NOMO-1 treated with DMSO at 0.1 percent for 48 hours (cell line): Measurements from ENCODE around the gene PROSER2.
A peak's percentile ranks its signal among the peaks of the same experiment; 100 is the strongest.
"Not testable (repeated sequence)": the region's sequence is repeated elsewhere in the genome, so short reads cannot be mapped to it uniquely, and the experiment has no call there.

ENCODE experiments used
- DNase-seq: peaks from one replicate; lab custom pipeline; 2025; ENCODE audit not compliant: unreplicated experiment; lab: John Stamatoyannopoulos, UW

The PROSER2 gene

DNA sequence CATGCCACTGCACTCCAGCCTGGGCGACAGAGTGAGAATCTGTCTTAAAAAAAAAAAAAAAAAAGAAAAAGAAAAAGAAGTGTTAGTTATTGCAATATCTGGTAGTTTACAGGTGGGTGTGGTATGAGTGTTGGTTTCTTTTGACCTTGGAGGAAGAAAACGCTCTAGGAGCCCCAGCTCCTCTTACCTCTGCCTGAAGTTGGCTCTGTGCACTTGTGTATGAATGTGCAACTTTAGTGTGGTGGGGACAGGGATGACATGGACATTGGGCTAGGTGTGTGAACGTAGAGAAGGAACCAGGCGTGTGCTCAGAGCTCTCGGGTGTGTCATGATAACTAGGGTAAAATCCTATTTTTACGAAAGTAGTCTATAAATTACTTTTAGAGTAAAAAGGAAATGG, 11.9 kb downstream of the PROSER2 start:
- no peak for DNase-seq

DNA sequence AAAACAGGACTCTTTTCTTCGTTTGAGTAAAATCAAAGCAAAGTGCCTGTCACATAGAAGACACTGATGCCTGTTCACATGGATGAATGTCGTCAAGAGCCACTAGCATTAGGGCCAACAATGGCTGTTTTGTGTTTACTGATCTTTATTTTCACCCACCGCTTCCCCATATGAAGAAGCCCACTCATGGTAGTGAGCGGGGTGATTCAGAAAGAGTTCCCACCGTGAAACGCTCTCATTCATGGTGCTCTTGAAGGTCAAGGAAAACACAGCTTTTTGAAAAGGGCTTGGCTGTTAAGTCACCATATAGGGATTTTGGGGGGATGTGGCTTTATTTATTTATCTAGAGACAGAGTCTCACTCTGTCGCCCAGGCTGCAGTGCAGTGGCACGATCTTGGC, 12.5 kb downstream of the PROSER2 start:
- DNase-seq: no peak

DNA sequence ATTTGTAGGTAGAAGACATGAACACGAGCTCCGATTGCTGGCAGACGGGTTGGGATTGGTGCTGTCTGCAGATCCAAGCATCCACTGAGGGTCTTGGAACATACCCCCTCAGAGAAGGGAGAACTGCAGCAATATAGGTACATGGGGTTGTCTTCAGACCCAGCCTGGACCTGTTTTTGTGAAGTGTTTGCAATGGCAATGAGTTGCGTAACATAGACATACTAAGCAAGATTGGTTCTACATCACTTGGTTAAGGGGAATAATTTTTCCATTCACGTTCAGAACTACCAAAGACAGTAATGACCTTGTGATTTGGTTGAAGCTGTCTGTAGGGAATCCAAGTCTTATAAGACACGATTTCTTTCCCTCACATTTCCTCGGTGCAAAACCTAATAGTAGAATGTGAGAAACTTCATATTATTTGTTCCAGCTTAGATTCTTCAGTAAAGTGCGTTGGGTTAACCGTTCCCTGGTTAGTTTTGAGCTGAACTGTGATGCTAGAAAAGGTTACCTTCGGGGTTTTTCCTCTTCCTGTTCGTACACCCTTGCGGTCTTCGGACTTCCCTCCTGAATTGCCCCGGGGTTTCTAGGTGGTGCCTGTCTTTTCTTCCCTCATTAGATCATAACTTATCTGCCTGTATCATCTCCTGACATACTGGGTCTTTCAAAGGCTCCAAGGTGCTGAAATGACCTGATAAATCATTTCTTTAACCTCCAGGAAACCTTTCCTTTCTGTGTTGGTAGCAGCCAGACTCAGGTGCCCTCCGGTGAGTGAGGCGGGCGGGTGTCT, 14.4 kb downstream of the PROSER2 start:
- no peak for DNase-seq

DNA sequence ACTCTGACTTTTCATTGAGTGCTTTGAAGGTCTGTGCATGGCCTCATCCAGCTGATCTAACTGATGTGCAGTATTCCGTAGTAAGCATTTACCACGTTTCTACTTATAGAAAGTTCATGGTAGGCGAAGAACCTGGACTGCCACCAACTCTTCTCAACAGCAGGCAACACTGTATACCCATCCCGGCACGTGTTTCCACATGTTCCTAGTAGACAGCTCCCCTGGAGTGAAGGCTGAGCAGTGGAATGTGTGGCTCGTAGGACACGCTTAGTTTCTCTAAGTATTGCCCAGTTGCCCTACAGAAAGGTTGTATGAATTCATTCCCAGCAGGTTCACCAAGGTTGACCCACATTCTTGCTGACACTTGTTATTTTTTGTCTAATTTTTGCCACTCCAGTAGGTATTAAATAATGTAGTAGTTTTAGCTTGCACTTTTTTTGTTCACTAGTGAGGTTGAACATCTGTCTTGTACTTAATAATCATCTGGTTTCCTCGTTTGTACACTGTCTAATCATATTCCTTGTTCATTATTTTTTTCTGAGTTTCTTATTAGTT, 15.2 kb downstream of the PROSER2 start:
- no peak for DNase-seq

DNA sequence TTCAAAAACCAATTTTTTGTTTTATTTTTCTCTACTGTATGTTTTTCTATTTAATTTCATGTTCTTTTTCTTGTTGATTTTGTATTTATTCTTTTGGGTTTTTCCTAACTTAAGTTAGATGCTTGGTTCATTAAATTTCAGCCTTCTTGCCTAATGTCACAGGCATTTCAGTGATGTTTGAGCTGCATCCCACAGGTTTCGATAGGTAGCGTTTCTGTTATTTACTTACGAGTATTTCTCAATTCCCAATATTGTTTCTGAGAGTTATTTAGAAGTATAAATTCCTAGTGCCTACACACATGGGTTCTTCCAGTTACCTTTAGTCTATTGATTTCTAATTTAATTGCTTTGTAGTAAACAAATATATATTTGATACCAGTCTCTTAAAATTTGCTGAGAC, 18.2 kb downstream of the PROSER2 start:
- no peak for DNase-seq

DNA sequence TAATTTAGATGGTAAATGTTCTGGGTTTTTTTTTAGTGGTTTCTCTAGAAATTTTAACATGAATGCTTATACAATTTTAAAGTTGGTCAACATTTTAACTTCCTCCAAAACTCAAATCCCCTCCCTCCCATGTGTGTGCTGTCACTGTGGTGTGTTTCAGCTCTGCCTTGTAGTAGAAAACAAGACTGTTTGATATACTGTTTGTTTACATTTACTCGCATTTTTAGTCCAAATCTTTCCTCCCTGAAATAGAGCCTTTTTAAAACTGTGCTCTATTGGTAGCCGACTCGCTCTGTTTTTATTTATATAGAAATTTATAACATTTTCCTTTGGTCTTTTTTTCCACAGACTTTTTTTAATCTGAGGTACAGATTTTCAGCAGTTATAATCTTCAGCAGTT, 19.3 kb downstream of the PROSER2 start:
- DNase-seq: no peak

DNA sequence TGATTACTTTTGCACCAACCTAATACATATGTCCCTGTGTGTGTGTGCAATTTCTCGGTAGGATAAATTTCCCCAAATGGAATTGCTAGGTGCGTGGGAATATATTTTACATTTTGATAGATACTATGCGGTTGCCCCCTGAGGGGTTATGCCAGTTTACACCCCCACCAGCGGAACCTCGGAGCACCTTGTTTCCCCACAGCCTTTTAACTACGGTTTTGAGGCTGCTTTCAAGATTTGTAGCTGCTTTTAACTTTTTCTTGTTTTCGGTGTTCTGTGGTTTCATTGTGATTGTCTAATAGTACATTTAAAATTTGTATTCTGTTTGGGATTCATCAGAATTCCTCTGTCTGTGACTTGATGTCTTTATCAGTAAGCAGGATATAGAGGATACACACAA, 22.0 kb downstream of the PROSER2 start:
- no peak for DNase-seq

DNA sequence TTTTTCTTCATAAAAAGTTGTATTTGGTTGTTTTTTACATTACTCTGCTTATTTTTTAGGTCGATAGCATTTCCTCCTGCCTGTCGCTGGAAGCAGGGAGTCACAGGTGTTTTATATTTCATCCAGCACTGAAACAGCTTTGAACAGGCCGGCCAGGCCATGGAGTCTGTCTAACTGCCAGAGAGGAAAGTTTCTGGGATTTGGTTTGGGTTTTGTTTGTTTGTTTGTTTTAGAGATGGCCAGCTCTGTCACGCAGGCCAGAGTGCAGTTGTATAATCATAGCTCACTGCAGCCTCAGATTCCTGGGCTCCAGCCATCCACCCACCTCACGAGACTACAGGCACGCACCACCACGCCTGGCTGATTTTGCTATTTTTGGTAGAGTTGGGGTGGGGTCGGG, 23.4 kb downstream of the PROSER2 start:
- no peak for DNase-seq

DNA sequence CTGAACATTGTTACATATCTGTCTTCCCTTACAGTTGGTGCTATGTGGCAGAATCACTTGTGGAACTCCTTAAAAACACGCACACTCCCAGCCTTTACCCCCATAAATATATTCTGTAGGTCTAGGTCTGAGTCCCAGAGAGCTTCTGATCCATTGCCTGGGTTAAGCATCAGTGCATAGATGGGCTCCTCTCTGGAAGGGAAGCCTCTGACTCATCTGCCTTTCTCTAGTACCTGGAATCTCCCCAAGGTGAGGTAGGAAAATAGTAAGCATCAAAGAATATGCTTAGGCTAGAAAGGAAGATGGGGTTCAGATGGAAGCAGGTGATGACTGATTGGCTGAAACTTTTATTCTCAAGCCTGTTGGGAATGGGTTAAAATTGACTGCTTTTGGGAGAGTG, 26.1 kb downstream of the PROSER2 start:
- DNase-seq: no peak

DNA sequence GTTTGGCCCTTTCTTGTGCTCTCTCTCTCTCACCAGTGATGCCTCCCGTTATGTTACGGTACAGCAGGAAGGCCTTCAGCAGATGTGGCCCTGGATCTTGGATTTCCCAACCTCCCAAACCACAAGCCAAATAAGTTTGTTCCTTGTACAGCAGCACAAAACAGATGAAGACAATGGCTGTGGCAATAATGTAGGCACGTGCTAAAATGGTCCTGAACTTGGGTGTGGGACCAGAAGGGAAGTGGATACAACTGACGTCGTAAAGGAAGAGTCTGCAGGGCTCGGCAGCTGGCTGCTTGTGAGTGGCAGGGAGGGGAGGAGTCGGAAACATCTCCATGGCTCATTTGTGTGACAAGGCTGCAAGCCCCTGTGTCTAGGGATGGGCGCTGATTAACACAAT, 26.8 kb downstream of the PROSER2 start:
- peak; percentile 69 for DNase-seq

DNA sequence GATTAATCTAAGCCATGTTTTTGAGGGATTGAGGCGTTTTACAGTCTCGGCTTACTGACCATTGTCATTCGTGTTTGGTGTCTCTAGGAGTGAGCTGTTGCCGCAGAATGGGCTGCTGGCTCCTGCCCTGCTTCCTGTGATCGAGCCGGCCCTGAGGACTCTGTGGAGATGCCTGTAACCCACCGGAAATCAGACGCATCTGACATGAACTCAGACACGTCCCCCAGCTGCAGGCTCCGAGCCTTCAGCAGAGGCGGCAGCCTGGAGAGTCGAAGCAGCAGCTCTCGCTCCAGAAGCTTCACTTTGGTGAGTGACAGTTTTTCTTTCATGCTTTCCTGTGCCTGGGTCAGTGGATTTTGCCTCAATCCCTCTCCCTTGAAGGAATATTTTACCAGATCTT, 28.8 kb downstream of the PROSER2 start:
- no peak for DNase-seq

DNA sequence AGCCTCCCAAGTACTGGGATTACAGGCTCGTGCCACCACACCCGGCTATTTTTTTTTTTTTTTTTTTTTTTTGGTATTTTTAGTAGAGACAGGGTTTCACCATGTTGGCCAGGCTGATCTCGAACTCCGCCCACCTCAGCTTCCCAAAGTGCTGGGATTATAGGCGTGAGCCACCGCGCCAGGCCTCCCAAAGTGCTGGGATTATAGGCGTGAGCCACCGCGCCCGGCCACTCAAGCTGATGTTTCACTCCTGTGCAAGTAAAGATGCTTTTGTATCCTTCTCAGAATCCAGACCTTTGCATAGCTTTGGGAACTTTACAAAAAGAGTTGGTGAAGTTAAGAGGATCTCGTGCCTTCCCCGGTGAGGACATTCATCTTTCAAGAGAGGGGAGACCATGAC, 29.5 kb downstream of the PROSER2 start:
- not testable (repeated sequence) for DNase-seq

DNA sequence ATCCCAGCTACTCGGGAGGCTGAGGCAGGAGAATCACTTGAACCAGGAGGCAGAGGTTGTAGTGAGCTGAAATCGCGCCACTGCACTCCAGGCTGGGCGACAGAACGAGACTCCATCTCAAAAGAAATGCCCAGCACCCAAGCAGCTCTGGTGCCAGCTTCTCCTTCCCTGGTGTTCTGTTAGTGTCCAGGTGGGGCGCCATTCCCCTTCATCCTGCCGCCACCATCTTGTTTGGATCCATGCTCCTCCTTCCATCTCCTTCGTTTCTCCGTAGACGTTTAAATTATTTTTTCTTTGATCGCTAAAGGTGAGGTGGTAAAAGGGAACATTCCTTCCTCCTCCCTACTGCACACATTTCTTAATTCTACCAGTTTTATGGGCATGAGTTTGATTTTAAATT, 30.3 kb downstream of the PROSER2 start:
- DNase-seq: no peak

DNA sequence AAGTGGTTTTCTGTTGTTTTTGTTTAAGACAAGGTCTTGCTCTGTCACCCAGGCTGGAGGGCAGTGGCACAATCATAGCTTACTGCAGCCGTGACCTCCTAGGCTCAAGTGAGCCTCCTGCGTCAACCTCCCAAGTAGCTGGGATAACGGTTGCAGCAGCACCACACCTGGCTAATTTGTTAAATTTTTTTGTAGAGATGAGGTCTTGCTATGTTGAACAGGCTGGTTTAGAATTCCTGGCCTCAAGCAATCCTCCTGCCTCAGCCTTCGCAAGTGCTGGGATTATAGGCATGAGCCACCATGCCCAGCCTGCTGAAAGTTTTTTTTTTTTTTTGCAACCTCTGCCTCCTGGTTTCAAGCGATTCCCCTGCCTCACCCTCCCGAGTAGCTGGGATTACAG, 31.1 kb downstream of the PROSER2 start:
- no peak for DNase-seq

DNA sequence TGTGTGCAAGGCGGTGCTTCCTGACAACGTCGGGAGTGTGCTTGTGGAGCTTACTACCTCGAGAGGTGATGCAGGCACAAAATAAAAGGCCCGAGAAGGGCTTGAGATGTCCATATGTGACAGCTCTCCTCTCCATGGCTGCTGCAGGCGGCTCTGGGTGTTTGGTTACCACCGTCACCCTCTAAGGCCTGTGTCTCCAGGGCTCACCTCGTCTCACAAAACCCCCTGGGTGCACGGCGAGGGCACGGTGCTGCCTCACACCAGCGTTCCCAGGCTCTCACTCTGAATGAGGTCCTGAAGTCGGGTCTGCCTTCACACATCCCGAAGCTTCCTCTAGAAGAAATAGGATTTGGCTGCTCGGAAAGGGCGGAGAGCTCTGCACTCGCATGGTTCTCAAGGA, 32.9 kb downstream of the PROSER2 start:
- DNase-seq: no peak

DNA sequence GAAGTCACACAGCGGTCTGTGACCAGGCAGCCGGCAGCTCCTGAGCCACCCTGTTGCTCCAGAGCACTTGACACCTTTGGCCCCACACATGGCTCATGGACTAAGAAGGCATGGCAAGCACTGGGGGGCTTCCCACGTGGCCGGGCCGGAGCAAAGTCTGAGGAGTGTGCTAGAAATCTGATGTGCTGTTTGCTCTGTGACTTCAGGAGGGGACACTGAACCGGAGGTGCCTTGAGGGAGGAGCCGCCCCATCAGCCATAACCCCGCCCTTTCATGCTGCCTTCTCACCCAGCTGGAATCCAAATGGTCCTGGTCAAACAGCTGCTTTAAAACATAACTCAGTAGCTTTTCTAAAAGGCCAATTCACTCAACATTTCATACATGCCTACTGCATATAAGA, 33.5 kb downstream of the PROSER2 start:
- DNase-seq: no peak

DNA sequence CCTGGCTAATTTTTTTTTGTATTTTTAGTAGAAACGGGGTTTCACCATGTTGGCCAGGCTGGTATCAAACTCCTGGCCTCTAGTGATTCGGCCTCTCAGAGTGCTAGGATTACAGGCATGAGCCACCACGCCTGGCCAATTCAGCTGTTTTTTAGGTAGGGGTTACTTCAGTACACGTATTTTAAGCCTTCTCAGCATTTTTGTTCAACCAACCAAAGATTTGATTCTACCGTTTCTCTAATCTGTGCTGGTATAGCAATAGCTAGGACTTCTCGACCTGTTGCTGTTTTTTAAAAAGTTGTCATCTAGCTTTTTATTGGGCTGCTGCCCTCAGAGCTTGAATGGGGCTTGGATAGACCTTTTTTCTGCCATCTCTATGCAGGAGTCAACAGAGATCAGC, 34.9 kb downstream of the PROSER2 start:
- no peak for DNase-seq

DNA sequence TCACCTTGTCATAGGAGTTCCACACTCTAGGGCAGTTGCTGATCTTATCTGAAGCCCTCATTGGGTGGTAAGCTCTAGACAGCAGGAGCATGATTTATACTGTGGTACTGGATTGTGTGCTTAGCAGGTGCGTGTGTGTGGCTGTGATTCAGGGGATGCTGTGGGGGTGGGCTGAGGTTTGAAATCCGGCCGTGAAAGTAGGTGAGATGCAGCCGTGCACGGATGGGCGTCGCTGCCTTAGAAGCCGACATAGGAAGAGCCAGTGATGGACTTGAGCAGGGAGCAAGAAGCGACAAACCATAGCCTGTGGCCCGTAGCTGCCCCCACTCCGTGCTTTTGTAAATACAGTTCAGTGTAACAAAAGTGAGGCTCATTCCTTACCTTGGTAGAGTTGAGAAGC, 38.2 kb downstream of the PROSER2 start:
- no peak for DNase-seq

DNA sequence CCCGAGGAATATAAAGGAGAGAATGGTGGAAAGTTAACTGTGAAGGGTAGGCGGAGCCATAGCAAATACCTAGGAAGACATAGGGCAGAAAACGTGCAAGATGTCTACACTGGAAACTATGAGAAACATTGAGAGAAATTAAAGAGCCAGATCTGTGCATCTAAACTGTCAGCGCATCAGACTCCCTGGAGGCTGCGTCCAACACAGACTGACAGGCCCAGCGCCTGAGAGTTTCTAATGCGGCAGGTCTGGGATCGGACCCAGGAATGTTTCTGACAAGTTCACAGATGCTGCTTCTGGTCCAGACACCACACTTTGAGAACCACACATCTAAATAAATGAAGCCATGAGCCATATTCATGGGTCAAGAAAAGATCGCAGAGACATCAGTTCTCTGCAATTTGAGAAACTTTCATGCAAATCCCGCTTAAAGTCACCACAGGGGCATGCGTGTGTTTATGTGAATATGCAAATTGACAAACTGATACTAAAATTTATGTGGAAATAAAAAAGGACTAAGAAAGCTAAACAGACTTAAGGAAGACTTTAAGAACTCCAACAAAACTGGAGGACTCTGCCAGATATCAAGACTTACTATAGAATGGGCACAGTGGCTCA, 38.8 kb downstream of the PROSER2 start:
- no peak for DNase-seq

DNA sequence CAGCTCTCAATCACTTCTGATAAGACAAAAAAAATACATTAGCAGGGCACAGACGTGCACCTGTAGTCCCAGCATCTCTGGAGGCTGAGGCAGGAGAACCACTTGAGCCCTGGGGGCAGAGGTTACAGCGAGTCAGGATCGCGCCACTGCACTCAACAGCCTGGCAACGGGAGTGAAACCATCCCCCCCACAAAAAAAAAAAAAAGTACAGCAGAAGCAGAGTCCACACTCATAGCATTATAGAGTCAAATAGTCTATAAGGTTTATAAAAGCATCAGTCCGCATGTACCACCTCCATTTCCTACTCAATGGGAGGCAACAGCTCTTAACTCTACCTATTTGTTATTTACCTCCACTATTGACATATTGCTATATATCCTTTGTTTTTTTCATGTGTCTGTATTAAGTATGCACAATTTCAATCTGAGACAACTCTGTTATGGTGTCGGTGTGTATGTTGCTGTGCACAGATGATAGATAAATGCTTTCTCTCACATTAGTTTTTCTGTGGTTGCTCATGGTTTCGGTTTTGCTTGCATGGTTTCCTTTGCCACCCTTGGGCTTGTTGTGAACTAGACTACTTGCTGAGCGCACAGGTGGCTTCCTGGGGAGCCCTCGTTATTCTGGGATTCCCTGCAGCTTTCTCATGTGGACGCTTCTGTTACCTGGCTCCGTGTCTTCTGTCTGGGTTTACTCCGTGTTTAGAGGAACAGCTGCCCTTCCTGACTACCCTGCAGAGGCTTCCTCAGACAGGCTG, 40.4 kb downstream of the PROSER2 start:
- no peak for DNase-seq

DNA sequence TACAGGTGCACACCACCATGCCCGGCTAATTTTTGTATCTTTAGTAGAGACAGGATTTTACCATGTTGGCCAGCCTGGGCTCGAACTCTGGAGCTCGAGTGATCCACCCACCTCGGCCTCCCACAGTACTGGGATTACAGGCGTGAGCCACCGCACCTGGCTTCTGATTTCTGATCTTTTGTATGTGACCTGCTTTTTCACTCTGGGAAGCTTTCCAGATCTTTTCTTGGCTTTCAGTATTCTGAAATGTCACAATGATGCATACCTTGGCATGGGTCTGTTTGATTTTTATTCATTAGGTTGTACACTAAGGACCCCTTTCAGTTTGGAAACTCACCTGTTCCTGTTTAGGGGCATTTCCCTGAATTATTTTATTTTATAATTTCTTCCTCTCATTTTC, 41.6 kb downstream of the PROSER2 start:
- no peak for DNase-seq

DNA sequence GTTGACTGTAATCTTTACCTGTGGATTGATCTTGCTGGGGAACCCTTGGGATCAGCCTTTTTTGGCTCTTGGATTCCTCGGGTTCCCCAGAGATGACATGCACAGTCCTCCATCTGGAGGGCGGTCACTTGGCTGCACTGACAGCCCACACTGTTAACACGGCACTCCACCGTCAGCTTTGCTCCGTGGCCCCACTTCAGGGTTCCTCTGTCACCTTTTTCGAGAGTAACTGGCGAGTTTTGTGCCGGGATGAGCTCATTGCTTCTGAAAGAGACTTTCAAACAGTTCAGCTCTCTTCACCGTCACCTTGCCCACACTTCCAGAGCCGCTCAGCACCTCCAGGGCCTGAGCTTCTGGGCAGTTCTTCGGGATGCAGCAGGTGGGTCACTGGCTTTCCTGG, 42.4 kb downstream of the PROSER2 start:
- DNase-seq: no peak
